GM19467 (cell line): ENCODE results near the gene BCL2.

Experiments
- ATAC-seq: cut with Tn5 transposase; IDR thresholded peaks from one replicate; pipeline ENCODE4 v1.9.1; 2021; ENCODE audit warnings: mild to moderate bottlenecking, moderate library complexity; ENCODE audit not compliant: unreplicated experiment

BCL2 gene

DNA sequence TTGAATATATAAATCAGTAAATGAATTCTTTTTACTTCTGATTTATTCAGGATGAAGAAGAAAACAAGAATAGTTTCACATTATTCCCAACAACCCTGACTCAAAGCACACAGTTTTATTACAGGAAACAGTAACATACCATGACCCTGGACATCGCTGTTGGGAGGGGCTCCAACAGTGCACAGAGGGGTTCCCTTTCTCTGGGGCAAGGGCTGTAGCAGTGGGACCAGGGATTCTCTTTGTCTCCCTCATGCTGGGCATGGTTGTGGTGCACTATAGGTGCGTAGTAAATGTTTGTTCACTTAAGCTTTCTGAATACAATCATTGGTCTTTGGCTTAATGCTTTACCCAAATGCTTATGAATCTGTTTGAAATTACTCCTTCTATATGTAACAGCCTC, 189.4 kb downstream of the BCL2 start:
- no peak for ATAC-seq

DNA sequence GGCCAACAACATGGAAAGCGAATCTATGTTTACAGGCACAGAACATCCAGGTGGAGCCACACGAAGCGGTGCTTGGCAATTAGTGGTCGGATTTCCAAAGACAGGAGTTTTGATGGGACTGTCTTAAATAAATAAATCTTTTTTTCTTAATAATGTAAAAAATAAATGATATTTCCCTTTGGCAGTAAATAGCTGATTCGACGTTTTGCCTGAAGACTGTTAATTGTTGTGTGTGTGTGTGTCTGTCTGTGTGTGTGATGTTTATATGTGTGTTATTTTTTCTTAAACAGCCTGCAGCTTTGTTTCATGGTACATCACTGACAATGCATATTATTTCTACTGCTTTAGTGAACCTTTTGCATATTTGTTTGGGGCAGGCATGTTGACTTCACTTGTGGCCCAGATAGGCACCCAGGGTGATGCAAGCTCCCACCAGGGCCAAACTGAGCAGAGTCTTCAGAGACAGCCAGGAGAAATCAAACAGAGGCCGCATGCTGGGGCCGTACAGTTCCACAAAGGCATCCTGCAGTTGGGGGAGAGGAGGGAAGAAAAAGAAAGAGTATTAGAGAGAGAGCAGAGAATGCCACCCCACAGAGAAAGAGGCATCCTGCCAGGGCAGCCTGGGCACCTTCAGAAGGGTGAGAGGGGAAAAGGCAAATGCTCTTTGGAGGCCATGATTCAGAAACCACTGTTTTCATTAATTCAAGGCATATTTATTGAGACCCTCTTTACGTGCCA, 191.2 kb downstream of the BCL2 start:
- no peak for ATAC-seq

DNA sequence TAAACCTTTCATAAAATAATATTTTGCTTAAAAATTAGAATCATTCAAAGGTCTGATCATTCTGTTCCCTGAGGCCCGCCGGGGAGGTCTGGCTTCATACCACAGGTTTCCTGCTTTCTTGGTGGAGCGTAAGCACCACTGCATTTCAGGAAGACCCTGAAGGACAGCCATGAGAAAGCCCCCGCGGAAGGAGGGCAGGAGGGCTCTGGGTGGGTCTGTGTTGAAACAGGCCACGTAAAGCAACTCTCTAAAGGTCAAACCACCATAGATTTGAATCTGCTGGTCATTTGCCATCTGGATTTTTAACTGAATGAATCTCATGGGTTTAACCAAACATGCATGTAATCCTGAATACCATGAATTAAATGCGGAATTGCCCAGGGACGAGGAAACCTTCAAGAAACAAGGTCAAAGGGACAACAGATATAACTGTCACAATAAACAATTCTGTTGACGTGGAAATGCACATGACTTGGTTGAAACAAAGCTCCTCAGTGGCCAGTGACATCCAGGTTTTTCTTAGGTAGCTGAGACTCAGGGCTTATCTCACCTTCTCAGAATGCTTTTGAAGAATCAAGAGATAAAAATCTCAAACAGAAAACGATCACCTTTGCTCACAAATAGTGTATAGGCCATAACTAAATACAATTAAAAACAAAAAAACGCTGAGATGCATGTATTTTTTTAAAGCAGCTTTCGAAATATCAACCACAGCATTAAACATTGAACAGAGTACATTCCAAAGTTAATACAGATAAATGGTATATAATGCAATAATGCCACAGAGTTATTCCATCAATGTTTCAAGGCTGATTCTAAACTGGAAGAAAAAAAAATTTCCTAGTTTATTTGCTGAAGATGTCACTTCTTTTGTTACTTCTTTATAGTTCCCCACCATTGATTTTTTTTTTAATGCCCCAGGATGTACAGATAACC, 193.2 kb downstream of the BCL2 start:
- no peak for ATAC-seq

DNA sequence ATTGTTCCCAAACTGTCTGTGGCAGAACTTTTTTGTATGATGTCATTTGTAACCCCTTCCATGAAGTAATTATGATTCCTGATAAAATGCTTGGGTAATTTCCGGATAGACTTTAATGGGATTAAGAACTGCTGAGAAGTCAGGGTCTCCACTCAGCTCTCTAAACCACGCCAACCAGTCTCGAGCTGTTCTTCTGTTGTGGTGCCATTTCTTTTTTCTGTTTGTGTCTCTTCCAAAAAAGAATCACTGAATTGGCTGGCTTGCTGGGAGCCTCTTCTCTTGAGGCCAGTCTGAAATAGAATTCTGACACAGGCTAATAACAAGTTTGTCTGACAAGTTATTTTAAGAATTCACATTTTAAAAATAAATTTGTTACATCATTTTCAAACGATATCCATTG, 198.9 kb downstream of the BCL2 start:
- ATAC-seq: no peak

DNA sequence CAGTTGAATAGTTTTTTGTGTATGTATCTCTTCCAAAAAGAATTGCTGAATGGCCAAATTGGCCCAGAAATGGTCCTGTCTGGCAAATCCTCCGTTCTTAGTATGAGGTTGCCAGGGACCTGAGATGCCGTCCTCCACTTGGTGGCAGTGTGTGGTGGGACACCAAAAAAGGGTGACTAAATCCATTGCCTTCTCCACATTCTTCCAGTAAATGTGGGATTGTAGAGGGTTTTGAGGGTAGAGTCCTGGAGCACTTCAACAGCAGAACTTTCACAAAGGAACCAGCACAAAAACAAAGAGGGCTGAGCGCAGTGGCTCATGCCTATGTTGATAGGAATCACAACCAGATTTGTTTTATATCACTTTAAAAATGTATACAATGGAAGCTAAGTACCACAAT, 199.9 kb downstream of the BCL2 start:
- ATAC-seq: no peak

DNA sequence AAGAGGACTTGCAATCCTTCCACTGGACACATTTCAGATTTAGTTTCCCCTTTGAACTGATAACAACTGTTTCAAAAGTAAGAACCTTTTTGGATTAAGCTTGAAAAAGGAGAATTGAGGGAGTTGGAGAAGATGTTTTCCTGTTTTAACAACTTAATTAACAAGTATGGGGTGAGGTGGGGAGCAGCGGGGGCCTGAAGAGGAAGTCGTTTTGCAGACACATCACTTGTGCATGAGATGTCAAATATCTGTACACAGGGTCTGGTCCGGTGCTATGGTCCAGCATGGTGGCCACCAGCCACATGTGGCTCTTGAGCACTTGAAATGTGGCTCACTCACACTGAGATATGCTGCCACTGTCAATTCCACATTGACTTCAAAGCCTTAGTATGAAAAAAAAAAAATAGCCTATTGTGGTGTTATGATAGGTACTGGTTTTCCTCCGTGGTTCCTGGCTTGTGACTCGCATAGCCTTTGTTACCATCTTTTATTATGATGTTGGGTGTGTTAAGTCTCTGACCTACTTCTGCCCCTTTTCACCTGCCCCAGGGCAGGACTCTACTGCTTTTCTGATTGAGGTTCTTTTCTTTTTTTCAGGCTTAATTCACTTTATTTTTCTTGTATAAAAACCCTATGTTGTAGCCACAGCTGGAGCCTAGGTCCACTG, 205.5 kb downstream of the BCL2 start:
- no peak for ATAC-seq

DNA sequence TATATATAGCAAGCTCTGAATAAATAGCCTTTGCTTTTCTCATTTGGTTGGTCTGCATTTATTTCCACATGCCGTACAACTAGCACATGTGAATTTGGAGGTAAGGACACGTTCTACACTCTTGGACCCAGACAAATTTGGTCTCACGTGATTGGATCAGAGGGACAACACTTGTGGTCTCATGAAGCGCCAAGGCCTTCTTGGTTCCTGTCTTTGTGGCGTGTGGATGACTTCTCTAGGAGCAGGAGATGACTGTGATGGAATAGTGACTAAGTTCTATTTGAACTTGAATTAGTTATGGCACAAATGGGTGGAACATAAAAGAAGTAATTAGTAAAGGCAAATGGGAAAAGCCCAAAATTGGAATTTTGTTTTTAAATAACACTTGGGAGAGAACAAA, 206.9 kb downstream of the BCL2 start:
- ATAC-seq: no peak

DNA sequence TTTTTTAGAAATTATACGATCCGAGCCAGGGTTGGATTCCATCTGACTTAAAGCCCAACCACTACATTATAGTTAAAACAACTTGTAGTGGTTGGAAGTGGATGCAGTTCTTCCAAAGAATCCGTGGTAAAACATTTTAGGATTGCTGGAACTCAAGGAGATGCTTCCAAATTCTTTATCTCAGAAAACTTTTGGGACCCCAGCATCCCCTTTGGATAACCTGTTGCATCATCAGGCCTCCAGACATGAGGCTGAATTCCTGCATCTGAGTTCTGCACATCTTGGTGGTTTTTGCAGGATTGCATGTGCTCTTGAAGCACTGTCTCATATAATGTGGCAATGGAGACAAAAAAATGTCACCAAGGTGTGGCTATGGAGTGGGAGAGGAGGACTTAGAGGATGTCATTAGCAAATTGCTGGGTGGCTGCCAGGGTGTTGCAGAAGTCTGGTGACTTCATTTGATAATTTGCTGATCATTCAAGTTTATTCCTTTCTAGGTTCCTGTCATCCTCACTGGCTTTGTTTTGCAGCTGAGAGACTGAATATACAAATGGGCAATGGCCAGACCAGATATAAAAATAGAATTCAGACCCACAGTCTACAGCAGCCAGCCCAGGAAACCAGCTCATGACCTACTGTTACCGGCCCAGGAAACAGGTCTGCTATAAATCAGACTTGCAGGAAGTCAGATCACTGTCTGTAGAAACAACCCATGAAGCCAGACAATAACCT, 207.7 kb downstream of the BCL2 start:
- peak; percentile 60 for ATAC-seq

DNA sequence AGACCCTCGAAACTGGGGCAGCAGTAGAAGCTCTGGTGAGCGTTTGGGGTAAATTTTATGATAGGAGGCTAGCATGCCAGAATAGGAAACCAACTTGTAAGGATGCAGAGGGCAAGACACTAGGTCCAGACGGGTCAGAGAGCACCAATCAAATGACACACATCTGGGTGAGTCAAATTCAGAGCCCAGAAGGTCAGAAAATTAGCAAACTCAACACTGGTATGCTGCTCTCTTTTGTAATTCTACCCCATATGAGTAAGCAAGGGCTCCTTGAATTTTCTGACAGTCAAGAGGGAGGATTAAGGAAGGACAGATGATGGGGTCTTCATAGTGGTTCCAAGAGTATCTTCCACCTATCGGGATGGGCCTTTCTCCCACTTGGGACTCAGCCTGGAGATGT, 209.8 kb downstream of the BCL2 start:
- no peak for ATAC-seq

DNA sequence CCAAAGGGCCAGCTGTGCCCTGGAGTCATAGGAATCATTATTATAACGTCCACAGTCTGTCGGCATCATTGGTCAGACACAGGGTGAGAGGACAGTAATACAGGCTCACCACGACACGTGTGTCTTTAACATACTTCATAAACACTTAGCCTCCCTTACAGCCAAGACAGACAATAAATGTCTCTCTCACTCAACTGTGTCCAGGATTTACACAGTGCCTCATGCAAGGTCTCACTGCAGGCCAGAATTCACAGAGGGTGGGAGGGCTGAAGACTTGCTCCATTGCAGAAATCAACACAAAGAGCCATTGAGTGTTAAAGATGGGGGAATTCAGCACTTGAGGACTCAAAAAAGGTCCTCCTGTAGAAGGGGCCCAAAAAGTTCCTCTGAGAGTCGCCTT, 210.5 kb downstream of the BCL2 start:
- ATAC-seq: no peak

DNA sequence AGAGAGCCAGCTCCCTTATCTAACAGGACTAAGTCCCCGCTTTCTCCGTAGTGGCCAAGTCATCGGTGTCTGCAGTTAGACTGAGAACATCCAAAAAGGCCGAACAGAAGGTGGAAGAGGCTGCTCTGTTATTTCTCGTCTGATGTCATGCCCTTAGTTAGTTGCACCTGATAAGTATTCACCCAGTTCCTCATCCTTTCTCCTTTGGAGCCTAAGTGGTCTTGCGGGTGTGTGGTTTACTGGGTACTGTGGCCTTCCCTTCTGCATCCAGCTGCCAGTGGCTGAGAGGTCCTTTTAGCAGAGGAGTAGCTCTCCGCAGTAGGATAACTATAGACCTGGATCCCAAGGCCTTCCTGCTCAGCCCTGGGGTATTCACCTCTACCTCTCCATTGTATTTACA, 211.6 kb downstream of the BCL2 start:
- no peak for ATAC-seq

DNA sequence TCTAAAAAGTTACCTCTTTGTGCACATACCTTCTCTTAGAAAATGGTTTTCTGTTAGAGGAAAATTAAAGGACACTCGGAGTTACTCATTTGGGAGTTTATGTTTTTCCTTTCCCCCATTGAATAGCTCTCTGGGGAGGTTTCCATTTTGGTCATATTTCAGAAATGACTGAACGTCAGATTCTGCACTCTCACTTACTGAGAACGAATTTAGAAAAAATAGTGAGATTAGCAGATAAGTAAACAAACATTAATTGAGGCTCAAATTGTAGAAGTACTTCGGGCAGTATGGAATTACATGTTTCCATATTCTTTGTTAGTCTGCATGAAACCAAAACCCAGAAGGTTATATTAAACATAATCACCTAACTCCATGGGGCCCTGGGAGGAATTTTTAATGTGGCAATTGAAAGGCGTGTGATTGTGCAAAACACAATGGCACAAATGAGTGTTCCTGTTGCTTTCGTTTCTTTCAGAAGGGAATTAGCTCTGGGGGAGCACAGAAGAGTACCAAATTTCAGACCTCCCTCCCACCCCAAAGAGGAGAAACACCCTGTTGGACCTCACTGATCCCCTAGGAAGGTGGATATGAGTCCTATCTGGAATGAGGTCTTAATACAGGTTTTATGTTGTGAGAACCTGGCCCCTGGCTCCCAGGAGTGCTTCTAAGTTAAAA, 212.3 kb downstream of the BCL2 start:
- no peak for ATAC-seq

DNA sequence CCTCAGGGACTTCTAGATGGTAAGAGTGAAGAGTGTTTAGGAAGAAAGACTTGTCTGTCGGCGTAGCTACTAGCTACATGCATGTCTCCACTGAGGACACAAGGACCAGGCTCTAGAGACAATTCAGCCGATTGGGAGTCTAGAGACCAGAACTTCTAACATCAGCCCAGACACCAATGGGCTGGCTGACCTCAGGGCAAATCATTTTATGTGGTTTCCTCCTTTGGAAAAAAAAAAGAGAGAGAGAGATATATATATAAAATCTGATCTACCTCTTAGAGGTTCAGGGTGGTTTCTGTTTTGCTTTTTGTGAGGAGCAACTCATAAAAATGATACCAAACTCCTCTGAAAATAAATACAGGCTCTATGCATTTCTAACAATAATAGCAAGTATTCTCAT, 212.8 kb downstream of the BCL2 start:
- peak; percentile 33 for ATAC-seq

DNA sequence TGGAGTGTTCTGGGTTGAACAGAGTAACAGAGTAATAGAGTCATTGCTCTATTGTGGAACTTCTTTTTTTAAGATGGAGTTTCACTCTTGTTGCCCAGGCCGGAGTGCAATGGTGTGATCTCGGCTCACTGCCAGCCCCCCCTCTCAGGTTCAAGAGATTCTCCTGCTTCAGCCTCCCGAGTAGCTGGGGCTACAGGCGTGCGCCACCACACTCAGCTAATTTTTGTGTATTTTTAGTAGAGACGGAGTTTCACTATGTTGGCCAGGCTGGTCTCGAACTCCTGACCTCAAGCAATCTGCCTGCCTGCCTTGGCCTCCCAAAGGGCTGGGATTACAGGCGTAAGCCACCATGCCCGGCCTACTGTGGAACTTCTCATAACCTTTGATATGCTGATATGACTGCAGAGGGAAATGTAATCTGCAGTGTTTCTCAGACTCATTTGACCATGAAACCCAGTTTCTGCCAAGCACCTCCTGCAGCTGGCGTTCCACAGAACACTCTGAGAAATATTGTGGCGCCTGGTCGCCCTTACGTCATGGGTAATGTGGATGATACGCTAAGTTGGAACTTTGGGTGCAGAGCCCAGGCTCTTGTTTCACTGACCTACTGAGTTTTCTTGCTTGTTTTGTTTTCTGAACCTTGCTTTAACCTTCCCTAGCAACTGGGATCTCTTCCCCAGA, 213.8 kb downstream of the BCL2 start:
- ATAC-seq: peak; percentile 57

DNA sequence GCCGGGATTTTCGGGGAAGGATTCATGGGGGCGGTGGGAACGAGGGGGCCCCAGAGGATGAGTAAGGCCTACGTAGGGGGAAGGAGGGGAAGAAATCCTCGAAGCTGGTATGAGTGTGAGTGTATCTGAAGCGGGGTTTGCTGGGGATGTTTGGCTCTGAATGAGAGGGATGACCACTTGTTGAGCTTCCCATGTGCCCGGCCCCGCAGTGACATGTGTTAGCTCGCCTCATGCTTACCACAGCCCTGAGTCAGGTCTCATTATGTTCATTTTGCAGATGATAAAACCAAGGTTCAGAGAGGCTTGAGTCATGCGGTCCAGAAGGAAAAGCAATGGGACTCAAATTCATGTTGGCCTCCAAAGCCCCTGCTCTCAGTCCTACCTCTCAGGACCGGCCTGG, 214.7 kb downstream of the BCL2 start:
- ATAC-seq: no peak

DNA sequence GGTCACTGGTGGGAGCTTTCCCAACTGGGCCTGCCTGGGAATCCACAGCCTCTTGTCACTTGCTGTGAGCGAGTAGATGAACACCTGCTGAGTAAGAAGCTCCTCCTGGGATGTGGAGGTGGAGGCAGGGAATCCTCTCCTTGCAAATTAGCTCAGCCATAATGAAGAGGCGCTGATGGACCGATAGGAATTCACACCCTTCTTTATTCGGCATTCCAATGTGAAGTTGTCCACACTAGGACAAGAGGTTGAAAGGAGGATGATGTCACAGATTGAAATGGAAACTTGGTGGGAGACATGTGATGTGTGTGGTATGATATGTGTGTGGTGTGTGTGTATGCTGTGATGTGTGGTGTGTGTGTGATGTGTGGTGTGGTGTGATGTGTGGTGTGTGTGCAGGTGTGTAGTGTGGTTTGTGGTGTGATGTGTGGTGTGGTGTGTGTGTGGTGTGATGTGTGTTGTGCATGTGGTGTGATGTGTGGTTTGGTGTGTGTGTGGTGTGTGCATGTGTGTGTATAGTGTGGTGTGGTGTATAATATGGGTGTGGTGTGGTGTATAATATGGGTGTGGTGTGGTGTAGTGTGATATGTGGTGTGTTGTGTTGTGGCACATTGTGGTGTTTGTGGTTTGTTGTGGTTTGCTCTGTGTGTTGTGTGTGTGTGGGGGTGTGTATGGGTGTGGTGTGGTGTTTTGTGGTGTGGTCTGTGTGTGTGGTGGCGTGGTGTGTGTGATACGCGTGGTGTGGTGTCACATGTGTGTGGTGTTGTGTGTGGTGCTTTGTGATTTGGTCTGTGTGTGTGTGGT, 216.4 kb downstream of the BCL2 start:
- no peak for ATAC-seq

DNA sequence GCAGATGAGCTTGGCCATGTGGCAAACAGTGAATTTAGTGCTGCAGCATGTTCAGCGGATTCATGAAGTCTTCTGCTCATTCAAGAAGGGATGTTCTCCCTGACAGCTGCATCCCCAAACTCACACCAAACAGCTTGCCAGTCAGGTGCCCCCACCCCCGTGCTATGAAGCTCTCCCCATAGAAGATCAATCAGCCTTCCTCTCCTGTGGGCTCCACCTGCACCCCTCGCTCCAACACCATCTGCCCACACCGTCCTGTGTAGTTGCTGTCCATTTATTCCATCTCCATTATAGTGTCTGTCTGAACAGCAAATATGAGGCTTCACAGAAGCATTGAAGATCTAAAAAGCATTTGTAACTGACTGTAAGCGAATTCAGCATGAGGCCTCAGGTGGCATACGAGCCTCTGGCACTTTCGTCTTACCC, 218.9 kb downstream of the BCL2 start:
- no peak for ATAC-seq

DNA sequence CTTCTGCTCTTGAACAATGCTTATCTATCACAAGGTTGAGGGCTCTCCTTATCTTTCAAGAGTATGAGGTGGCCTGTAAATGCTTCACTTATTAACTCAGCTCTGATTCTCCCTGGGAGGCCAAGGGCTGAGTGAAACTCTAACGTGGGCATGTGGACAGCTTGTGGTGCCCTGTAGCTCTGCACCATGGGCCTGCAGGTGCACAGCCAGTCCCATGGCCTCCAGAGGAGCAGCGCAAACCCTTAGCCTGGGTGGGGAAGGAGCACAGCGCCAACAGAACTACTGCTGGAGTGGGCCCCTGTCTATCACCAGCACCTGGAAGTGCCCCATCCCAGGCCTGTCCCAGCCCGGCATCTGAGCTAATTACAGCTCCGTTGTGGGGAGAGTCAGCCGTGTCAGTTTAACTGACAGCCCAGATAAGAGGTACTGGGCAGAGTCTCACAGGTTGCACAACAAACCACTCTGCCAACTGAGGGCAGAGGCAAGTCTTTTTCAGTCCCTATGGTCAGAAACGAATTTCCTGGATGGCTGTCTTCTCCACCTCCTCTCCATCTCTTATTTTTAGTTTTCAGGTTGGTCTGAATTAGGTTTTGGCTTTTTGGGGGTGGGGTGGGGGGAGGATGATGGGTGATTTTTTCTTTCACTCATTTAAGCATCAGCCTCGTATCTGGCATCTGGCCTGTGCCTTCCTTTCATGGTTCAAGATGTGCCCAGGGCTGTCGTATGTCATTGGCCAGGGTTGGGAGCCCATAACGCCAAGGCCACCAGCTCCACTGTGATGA, 219.5 kb downstream of the BCL2 start:
- ATAC-seq: peak; percentile 69
